AG09309 (cell line): ENCODE results near the gene RAP1GAP.

ENCODE experiments used
- DNase-seq: peaks from one replicate; pipeline ENCODE4 v3.0.0-alpha.2; 2010; ENCODE audit warnings: low read depth
- H3K4me3 ChIP-seq: 2 replicates; pipeline ENCODE4 v1.5.1; 2011; ENCODE audit warnings: mild to moderate bottlenecking, low read depth, low read length, moderate library complexity; ENCODE audit not compliant: control insufficient read depth
- CTCF ChIP-seq: IDR thresholded peaks from 2 replicates; pipeline ENCODE4 v1.5.1; 2011; ENCODE audit warnings: mild to moderate bottlenecking, low read depth, low read length, inconsistent platforms; ENCODE audit not compliant: insufficient read depth, control insufficient read depth; ENCODE audit errors: missing control alignments

The RAP1GAP gene

GRCh38 chr1:21693732-21694131 lies 24.6 kb upstream of the RAP1GAP start:
- TF ChIP-seq CTCF = no peak
- no peak for DNase-seq
- no peak overlapping the region for H3K4me3 ChIP-seq

GRCh38 chr1:21691739-21692138 lies 22.6 kb upstream of the RAP1GAP start:
- no peak for DNase-seq

GRCh38 chr1:21689661-21690372 lies 20.7 kb upstream of the RAP1GAP start:
- H3K4me3 ChIP-seq = no peak overlapping the region
- no peak for DNase-seq
- no peak for TF ChIP-seq CTCF

More at GRCh38 chr1:21691739-21692138, 22.6 kb upstream of the RAP1GAP start:
- no peak overlapping the region for H3K4me3 ChIP-seq
- no peak for TF ChIP-seq CTCF

- no peak for TF ChIP-seq CTCF
- no peak for DNase-seq
- H3K4me3 ChIP-seq = no peak overlapping the region
Observed at GRCh38 chr1:21687081-21687529, 17.9 kb upstream of the RAP1GAP start.

- TF ChIP-seq CTCF = no peak
- H3K4me3 ChIP-seq = no peak overlapping the region
- DNase-seq = no peak
Observed at GRCh38 chr1:21685946-21686678, 17.0 kb upstream of the RAP1GAP start.

GRCh38 chr1:21681426-21681825 lies 12.3 kb upstream of the RAP1GAP start:
- H3K4me3 ChIP-seq = no peak overlapping the region
- no peak for TF ChIP-seq CTCF
- DNase-seq = no peak
